CD4-positive, alpha-beta T cell (primary cell): Measurements from ENCODE around the gene MRPL52. TPM values are rescaled to one million over a fixed set of nuclear protein-coding genes. Genes with fewer than 3 reads are reported as not detected.
"Not testable (repeated sequence)": the region's sequence is repeated elsewhere in the genome, so short reads cannot be mapped to it uniquely, and the experiment has no call there.

ENCODE experiments used
- ATAC-seq: fragments of 200-7000 bp; cut with Tn5 transposase; one replicate; pipeline ENCODE4 v1.10.0; 2022; ENCODE audit warnings: mild to moderate bottlenecking; ENCODE audit not compliant: poor library complexity
- CTCF ChIA-PET: fragments of 350-600 bp; sonication (Branson Sonifier 250); formaldehyde crosslinking; loops from one replicate; lab custom pipeline; 2021; ENCODE audit warnings: antibody characterized with exemption, inconsistent platforms; lab: Charles Lee
- POLR2A ChIA-PET: fragments of 350-600 bp; sonication (Branson Sonifier 250); formaldehyde crosslinking; loops from one replicate; lab custom pipeline; 2021; ENCODE audit warnings: antibody characterized with exemption, inconsistent platforms; lab: Charles Lee
- DNase-seq, 14 experiments: peaks; one replicate each; pipeline ENCODE4 v3.0.0-alpha.2; 2013 to 2020; ENCODE audit warnings: mixed read lengths in 2 of 14
- H3K27ac ChIP-seq, 2 donors: one replicate each; pipeline versions ENCODE4 v1.5.1 to v1.7.0; 2013; ENCODE audit warnings: low read length in 2 of 2, low read depth in 1 of 2, mild to moderate bottlenecking in 1 of 2
- H3K27me3 ChIP-seq, 2 experiments: 1 replicate in 1 of 2; 2 replicates in 1 of 2; pipeline versions ENCODE4 v1.6.1 to v1.7.0; 2013; ENCODE audit warnings: low read length in 2 of 2, control low read depth in 1 of 2, mild to moderate bottlenecking in 1 of 2, moderate library complexity in 1 of 2; ENCODE audit not compliant: insufficient read depth in 2 of 2, control insufficient read depth in 1 of 2
- H3K36me3 ChIP-seq: one replicate; pipeline ENCODE4 v1.6.1; 2013; ENCODE audit warnings: low read length, control low read depth; ENCODE audit not compliant: insufficient read depth
- H3K4me1 ChIP-seq: one replicate; pipeline ENCODE4 v1.6.1; 2013; ENCODE audit warnings: low read length, control low read depth; ENCODE audit not compliant: insufficient read depth
- H3K4me3 ChIP-seq: one replicate; pipeline ENCODE4 v1.5.1; 2013; ENCODE audit warnings: mild to moderate bottlenecking, low read length, moderate library complexity
- H3K9me3 ChIP-seq, 2 experiments: 1 replicate in 1 of 2; 2 replicates in 1 of 2; pipeline versions ENCODE4 v1.6.1 to v1.7.0; 2013; ENCODE audit warnings: low read length in 2 of 2, mild to moderate bottlenecking in 2 of 2, control low read depth in 1 of 2, moderate library complexity in 1 of 2; ENCODE audit not compliant: control insufficient read depth in 1 of 2, insufficient read depth in 1 of 2
- H3K27ac Mint-ChIP-seq: one replicate; pipeline ENCODE4 v1.8.0; 2020; ENCODE audit warnings: mixed read lengths
- H3K27me3 Mint-ChIP-seq: one replicate; pipeline ENCODE4 v1.8.0; 2021; ENCODE audit warnings: mixed read lengths
- H3K36me3 Mint-ChIP-seq: one replicate; pipeline ENCODE4 v1.8.0; 2021; ENCODE audit warnings: low read depth, mixed read lengths
- H3K4me1 Mint-ChIP-seq: one replicate; pipeline ENCODE4 v1.8.0; 2021; ENCODE audit warnings: low read depth, mixed read lengths
- H3K4me3 Mint-ChIP-seq: one replicate; pipeline ENCODE4 v1.8.0; 2020; ENCODE audit warnings: mild to moderate bottlenecking, mixed read lengths
- H3K9me3 Mint-ChIP-seq: one replicate; pipeline ENCODE4 v1.8.0; 2020; ENCODE audit warnings: mixed read lengths
- intact Hi-C, 2 experiments: fragments of 100-400 bp; cut with DNase I in 1 of 2; cut with micrococcal nuclease in 1 of 2; formaldehyde crosslinking; loops; one replicate each; pipeline versions ENCODE4 v1.15.1 to v1.9.0; 2023 to 2025; cut with DNase I, micrococcal nuclease
- total RNA-seq, 174 experiments: library from RNA in 2 of 174; stranded (reverse) in 2 of 174; gene quantifications; one replicate each; pipeline ENCODE4 v1.2.3 and lab custom pipeline; 2021 to 2026
- TF ChIP-seq, protein P1 (sequence below): fragments of 200-600 bp; IDR thresholded peaks from one replicate; pipeline ENCODE4 v1.8.0; 2022; ENCODE audit warnings: antibody characterized with exemption, mild to moderate bottlenecking

Gene MRPL52
- total RNA-seq, 2 experiments from 2014 or later = 27.6 to 29.4 TPM

DNA sequence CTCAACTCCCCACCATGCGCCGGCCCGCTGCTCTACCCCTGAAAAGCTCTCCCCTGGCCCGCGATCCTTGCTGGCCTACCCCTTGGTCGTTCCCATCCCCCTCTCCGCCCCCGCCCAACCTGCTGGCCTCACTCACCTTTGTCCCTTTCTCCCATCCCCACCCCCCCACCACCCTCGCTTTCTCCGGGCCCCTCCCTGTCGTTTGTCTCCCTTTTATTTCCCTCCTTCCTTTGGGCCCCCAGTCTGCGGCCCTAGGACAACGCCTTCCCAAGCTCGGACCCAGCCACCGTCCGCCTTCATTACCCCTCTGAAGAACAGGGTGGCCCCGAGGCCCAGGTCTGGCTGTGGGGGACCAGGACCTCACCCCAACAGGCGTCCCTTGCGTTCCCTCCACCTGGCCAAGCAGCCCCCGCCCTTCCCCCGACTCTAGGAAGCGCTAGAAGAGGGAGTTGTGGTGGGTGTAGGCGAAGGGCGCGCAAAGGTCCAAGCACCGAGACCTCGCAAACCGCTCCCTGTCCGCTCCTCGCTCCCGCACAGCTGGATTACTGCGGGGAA lies 7.6 kb upstream of the MRPL52 start:
- TF ChIP-seq, protein P1, sequence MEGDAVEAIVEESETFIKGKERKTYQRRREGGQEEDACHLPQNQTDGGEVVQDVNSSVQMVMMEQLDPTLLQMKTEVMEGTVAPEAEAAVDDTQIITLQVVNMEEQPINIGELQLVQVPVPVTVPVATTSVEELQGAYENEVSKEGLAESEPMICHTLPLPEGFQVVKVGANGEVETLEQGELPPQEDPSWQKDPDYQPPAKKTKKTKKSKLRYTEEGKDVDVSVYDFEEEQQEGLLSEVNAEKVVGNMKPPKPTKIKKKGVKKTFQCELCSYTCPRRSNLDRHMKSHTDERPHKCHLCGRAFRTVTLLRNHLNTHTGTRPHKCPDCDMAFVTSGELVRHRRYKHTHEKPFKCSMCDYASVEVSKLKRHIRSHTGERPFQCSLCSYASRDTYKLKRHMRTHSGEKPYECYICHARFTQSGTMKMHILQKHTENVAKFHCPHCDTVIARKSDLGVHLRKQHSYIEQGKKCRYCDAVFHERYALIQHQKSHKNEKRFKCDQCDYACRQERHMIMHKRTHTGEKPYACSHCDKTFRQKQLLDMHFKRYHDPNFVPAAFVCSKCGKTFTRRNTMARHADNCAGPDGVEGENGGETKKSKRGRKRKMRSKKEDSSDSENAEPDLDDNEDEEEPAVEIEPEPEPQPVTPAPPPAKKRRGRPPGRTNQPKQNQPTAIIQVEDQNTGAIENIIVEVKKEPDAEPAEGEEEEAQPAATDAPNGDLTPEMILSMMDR = no peak
- H3K9me3 Mint-ChIP-seq = no peaks in the 10 kb centered on the region
- DNase-seq (no peak), ATAC-seq (no peak)
- no peak overlapping the region for H3K27ac Mint-ChIP-seq
- Histone ChIP-seq H3K4me1 (peaks cover 18% of the 10 kb centered on the region), H3K4me3 (peak overlapping the region; percentile 44), H3K36me3 (no peaks in the 10 kb centered on the region), H3K27ac (no peak overlapping the region), H3K27me3 (peaks cover 0 to 5% of the 10 kb centered on the region in 2 experiments), H3K9me3 (no peaks in the 10 kb centered on the region)
- peaks cover 10% of the 10 kb centered on the region for H3K27me3 Mint-ChIP-seq
- H3K4me1 Mint-ChIP-seq = peaks cover 23% of the 10 kb centered on the region
- H3K36me3 Mint-ChIP-seq = no peaks in the 10 kb centered on the region
- intact Hi-C loops = loop anchor here (1.0 to 2.0 kb wide), 3 partner anchors 31 to 161 kb away; partner anchors contain the start of gene AJUBA (in 1 of the 2)
- POLR2A ChIA-PET = interaction anchor here (0.6 to 2.7 kb wide), 12 partner anchors 9 to 251 kb away, joined by 3 to 14 read pairs (median 4); partner anchors contain the start of genes LRP10 and OXA1L
- H3K4me3 Mint-ChIP-seq = no peak overlapping the region
- CTCF ChIA-PET = interaction anchor here (0.7 to 4.1 kb wide), 23 partner anchors 11 to 265 kb away, joined by 3 to 67 read pairs (median 5); partner anchors contain the start of genes MMP14, OXA1L, PRMT5 and REM2

DNA sequence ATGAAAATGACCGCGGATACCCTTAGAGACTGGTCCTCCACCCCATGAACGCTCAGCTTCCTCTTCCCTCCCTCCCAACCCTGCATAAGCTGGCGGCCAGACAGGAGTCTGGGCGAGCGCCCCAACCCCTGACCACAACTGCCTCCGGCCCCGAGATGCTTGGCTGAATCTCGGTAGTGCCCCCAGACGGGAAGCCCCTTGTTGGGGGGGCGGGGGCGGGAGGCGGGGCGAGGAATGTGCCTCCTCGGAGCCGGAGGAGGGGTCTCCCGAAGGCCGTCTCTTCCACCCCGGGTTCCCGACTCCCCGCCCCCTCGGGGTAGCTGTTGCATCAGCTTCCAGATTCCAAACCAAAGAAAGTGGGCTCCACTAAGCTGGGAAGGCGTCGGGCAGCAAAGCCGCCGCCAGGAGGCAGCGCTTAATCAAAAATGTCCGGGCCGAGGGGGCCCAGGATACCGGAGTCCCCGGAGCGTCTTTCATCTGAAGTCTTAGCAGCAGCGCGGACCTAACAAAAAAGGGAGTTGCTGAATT lies 7.1 kb upstream of the MRPL52 start:
- H3K27ac Mint-ChIP-seq = no peak overlapping the region
- ATAC-seq = peak; percentile 84

DNA sequence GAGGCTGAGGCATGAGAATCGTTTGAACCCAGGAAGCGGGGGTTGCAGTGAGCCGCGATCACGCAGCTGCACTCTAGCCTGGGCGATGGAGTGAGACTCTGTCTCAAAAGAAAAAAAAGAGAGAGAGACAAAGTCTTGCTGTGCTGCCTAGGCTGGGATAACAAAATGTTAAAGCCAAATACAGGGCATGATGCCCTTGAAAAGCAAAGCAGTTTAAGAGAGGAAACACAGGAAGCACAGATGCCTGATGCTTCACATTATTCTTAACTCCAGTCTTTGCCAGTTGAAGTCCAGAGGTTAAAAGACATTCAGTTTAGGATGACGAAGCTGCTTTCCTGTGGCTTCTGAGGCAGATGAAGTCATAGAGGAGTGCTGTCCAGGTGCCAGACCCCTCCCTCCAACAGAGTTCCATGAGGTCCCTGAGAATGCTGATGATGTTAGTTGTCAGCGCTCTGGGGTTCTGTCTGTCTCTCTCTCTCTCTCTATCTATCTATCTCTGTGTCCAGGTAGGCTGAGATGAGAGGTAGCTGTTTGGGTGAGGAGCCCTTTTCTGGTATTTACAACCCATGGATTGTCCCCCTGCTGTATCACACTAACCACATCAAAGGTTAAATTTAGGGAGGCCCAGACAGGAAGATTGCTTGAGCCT lies 4.9 kb upstream of the MRPL52 start:
- POLR2A ChIA-PET = no interaction called here
- H3K4me1 ChIP-seq = peaks cover 25% of the 10 kb centered on the region
- peak in 2 of 14 experiments; percentile 31 to 40 for DNase-seq

More for the DNA sequence above, 7.1 kb upstream of the MRPL52 start:
- Mint-ChIP-seq H3K4me1 (peaks cover 23% of the 10 kb centered on the region), H3K36me3 (no peaks in the 10 kb centered on the region), H3K4me3 (peak overlapping the region; percentile 2), H3K9me3 (no peaks in the 10 kb centered on the region), H3K27me3 (peaks cover 10% of the 10 kb centered on the region)
- no peaks in the 10 kb centered on the region for H3K36me3 ChIP-seq
- DNase-seq = peak; percentile 46 to 85 (median 64)
- H3K27me3 ChIP-seq = peaks cover 0 to 5% of the 10 kb centered on the region in 2 experiments
- H3K9me3 ChIP-seq = no peaks in the 10 kb centered on the region
- POLR2A ChIA-PET = interaction anchor here (0.6 to 2.7 kb wide), 14 partner anchors 9 to 260 kb away, joined by 3 to 14 read pairs (median 4); partner anchors contain the start of genes LRP10 and OXA1L
- intact Hi-C loops = loop anchor here (1.0 to 2.0 kb wide), 4 partner anchors 31 to 161 kb away; partner anchors contain the start of gene AJUBA (in 1 of the 2)
- CTCF ChIA-PET = interaction anchor here (0.7 to 4.1 kb wide), 24 partner anchors 11 to 266 kb away, joined by 3 to 67 read pairs (median 5); partner anchors contain the start of genes AJUBA, MMP14, OXA1L and PRMT5
- H3K27ac ChIP-seq = no peak overlapping the region
- TF ChIP-seq, protein P1 = peak; percentile 83
- H3K4me1 ChIP-seq = peaks cover 18% of the 10 kb centered on the region
- peak overlapping the region; percentile 44 for H3K4me3 ChIP-seq

DNA sequence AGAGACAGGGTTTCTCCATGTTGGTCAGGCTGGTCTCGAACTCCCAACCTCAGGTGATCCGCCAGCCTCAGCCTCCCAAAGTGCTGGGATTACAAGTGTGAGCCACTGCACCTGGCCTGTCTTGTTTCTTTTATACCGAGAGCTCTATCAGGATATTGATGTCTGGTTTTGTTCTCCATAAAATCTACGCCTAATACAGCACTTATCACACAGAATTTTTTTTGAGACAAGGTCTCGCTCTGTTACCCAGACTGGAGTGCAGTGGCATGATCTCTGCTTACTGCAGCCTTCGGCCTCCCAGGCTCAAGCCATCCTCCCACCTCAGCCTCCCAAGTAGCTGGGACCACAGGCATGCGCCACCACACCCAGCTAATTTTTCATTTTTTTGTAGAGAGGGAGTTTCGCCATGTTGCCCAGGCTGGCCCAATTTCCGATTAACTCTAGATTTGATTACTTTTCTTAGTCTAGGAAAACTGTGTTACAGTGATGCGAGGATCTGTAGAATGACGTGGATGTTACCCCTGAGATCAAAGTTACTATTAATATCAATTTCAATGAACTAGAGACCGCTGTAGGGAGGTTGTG lies 519 bp upstream of the MRPL52 start:
- Mint-ChIP-seq H3K4me1 (peaks cover 39% of the 10 kb centered on the region), H3K4me3 (peak overlapping the region; percentile 85), H3K27ac (peak overlapping the region; percentile 89), H3K36me3 (peaks cover 31% of the 10 kb centered on the region)
- ChIA-PET CTCF (interaction anchor here (0.8 to 2.1 kb wide), 2 partner anchors 24 to 259 kb away, joined by 4 to 11 read pairs; no protein-coding TSS in a partner anchor), POLR2A (interaction anchor here (0.6 to 3.1 kb wide), 5 partner anchors 17 to 64 kb away, joined by 3 to 20 read pairs (median 3); partner anchors contain the start of genes LRP10 and OXA1L)
- peaks cover 17% of the 10 kb centered on the region for H3K36me3 ChIP-seq
- not testable (repeated sequence) for H3K27me3 ChIP-seq, DNase-seq, H3K9me3 Mint-ChIP-seq, ATAC-seq, H3K27me3 Mint-ChIP-seq, H3K9me3 ChIP-seq
- H3K4me3 ChIP-seq = peak overlapping the region; percentile 78
- peaks cover 25% of the 10 kb centered on the region for H3K4me1 ChIP-seq
- intact Hi-C loops = loop anchor here in 1 of 2 experiments (2.0 kb wide), 1 partner anchor 272 kb away; no protein-coding TSS in a partner anchor
- H3K27ac ChIP-seq = peak overlapping the region; percentile 79 to 89

More for the DNA sequence above, 4.9 kb upstream of the MRPL52 start:
- Histone ChIP-seq H3K4me3 (no peak overlapping the region), H3K27me3 (peaks cover 0 to 5% of the 10 kb centered on the region in 2 experiments), H3K9me3 (peaks cover 0 to 3% of the 10 kb centered on the region in 2 experiments), H3K27ac (no peak overlapping the region), H3K36me3 (no peaks in the 10 kb centered on the region)
- H3K27ac Mint-ChIP-seq = no peak overlapping the region
- CTCF ChIA-PET = interaction anchor here (1.1 to 4.1 kb wide), 3 partner anchors 28 to 162 kb away, joined by 3 to 67 read pairs (median 5); no protein-coding TSS in a partner anchor
- TF ChIP-seq, protein P1 = no peak
- intact Hi-C loops = no loop called here
- H3K4me3 Mint-ChIP-seq = peak overlapping the region; percentile 42
- H3K36me3 Mint-ChIP-seq = peaks cover 1% of the 10 kb centered on the region
- H3K27me3 Mint-ChIP-seq = peaks cover 10% of the 10 kb centered on the region
- no peaks in the 10 kb centered on the region for H3K9me3 Mint-ChIP-seq
- no peak for ATAC-seq
- peaks cover 29% of the 10 kb centered on the region for H3K4me1 Mint-ChIP-seq
